AG04449 (cell line): Measurements from ENCODE around the gene CCNI.
"Not testable (repeated sequence)": the region's sequence is repeated elsewhere in the genome, so short reads cannot be mapped to it uniquely, and the experiment has no call there.

ENCODE experiments used
- CTCF ChIA-PET: fragments of 350-600 bp; formaldehyde crosslinking; extraction: SDS; loops from one replicate; lab custom pipeline; 2021; ENCODE audit warnings: antibody characterized with exemption; lab: Yijun Ruan, JAX
- POLR2A ChIA-PET: fragments of 400-600, 350-600 bp; formaldehyde crosslinking; extraction: SDS; loops from one replicate; lab custom pipeline; 2020; ENCODE audit warnings: antibody characterized with exemption, inconsistent platforms; lab: Yijun Ruan, JAX
- DNase-seq: peaks from one replicate; pipeline ENCODE4 v3.0.0-alpha.2; 2010; ENCODE audit warnings: low read depth, low spot score
- H3K4me3 ChIP-seq: 2 replicates; pipeline ENCODE4 v1.5.1; 2011; ENCODE audit warnings: low read depth, mild to moderate bottlenecking, control low read depth, low read length
- TF ChIP-seq, protein P1 (sequence below): IDR thresholded peaks from one replicate; pipeline ENCODE4 v1.5.1; 2011; ENCODE audit warnings: mild to moderate bottlenecking, moderate library complexity, low read length, control low read depth, inconsistent platforms; ENCODE audit not compliant: insufficient read depth; ENCODE audit errors: missing control alignments

Gene CCNI

DNA sequence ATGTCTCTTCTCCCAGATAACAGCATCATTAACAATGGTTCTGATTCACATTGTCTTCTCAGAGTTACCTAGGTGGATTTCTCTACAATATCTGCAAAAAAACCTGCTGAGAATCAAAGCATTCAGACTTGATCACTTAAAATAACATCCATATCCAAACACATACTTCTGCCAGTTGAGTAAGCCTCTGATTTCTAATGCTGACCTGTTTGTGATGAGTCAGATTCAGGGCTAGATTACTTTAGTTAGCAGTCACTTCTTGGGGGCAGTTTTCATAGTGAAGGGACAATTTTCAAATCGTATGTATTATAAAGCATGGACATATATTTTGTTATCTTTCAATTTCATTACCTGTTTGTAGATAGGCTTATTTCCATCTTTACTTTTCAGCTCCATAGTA, 35.5 kb downstream of the CCNI start:
- H3K4me3 ChIP-seq: no peak overlapping the region
- TF ChIP-seq, protein P1, sequence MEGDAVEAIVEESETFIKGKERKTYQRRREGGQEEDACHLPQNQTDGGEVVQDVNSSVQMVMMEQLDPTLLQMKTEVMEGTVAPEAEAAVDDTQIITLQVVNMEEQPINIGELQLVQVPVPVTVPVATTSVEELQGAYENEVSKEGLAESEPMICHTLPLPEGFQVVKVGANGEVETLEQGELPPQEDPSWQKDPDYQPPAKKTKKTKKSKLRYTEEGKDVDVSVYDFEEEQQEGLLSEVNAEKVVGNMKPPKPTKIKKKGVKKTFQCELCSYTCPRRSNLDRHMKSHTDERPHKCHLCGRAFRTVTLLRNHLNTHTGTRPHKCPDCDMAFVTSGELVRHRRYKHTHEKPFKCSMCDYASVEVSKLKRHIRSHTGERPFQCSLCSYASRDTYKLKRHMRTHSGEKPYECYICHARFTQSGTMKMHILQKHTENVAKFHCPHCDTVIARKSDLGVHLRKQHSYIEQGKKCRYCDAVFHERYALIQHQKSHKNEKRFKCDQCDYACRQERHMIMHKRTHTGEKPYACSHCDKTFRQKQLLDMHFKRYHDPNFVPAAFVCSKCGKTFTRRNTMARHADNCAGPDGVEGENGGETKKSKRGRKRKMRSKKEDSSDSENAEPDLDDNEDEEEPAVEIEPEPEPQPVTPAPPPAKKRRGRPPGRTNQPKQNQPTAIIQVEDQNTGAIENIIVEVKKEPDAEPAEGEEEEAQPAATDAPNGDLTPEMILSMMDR: no peak
- ChIA-PET CTCF (interaction anchor here (1.4 kb wide), 1 partner anchor 535 kb away, joined by 4 read pairs; no protein-coding TSS in a partner anchor), POLR2A (no interaction called here)
- DNase-seq: no peak

DNA sequence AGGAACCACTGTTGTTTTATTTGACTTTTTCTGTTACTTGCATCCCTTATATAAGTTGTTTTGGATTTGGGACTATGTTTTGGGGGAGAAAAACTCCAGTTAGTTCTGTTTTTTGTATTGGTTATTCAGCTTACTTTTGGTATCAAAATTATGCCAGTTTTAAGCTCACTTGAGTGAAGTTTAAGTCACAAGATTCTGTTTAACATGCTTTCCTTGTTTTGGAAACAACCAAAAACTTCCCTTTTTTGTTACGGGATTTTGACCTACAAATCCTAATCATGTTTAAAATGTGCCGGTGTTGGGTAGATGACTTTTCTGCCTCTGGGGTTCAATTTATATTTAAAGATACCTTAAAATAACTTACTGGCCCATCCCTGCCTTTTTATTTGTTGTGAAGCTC, 36.0 kb downstream of the CCNI start:
- no peak overlapping the region for H3K4me3 ChIP-seq
- DNase-seq: no peak
- POLR2A ChIA-PET: no interaction called here
- CTCF ChIA-PET: interaction anchor here (1.1 to 1.4 kb wide), 2 partner anchors 10 to 535 kb away, joined by 3 to 4 read pairs; no protein-coding TSS in a partner anchor
- TF ChIP-seq, protein P1: no peak

DNA sequence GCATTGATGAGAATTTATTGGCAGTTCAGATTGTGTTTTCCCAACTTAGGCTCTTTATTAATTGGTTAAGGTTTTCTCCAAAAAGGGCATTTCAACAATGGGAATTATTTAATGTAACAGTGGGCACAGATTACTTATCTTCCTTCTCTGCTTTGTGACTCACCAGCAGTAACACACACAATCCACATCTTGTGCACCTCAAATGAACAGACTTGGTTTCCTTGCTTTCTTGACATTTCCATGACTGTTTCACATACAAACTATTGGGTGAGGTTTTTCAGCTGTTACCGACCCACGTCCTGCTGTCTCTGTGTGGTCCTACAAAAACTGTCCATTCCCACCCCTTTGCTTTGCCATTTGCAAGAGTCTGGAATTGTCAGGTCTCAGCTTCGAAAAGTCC, 38.1 kb downstream of the CCNI start:
- TF ChIP-seq, protein P1: no peak
- no peak overlapping the region for H3K4me3 ChIP-seq
- ChIA-PET CTCF (interaction anchor here (2.3 kb wide), 1 partner anchor 8 kb away, joined by 14 read pairs; no protein-coding TSS in a partner anchor), POLR2A (no interaction called here)
- no peak for DNase-seq

DNA sequence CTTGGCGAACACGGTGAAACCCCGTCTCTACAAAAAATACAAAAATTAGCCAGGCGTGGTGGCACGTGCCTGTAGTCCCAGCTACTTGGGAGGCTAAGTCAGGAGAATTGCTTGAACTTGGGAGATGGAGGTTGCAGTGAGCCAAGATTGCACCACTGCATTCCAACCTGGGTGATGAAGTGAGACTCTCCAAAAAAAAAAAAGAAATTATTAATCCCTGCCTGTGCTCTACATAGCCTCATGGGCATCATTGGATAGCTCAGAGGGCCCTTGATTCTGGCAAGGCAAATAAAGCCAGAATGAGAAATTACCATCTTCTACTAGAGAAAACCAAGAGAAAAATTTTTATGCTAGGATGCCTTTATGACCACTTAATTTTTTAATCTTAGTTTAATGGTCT, 38.6 kb downstream of the CCNI start:
- POLR2A ChIA-PET: interaction anchor here (2.3 kb wide), 1 partner anchor 88 kb away, joined by 8 read pairs; the partner anchor contains the start of gene SEPTIN11
- DNase-seq, H3K4me3 ChIP-seq: not testable (repeated sequence)
- CTCF ChIA-PET: interaction anchor here (2.3 kb wide), 1 partner anchor 9 kb away, joined by 14 read pairs; no protein-coding TSS in a partner anchor

DNA sequence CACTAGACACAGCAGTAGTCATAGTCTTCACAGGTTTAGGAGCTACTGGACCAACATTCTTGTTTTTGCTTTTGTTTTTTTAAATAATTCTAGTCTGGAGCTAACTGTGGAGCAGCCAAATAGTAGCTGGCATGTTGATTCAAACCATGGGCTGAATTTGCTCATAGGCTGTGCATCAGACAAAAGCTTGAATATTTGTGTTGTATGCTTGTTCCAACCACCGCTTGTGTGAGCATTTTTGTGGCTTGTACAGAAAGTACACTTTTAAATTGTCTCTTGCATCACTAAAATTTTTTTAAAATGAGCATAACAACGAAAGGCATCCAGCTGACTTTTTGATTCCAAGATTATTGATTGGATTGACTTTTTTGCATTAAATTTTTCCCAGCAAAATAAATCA, 39.6 kb downstream of the CCNI start:
- ChIA-PET POLR2A (interaction anchor here (0.7 to 2.3 kb wide), 4 partner anchors 13 to 298 kb away, joined by 3 to 8 read pairs (median 4); partner anchors contain the start of gene SEPTIN11), CTCF (interaction anchor here (0.7 to 2.3 kb wide), 3 partner anchors 10 to 531 kb away, joined by 3 to 14 read pairs (median 4); no protein-coding TSS in a partner anchor)
- TF ChIP-seq, protein P1: no peak
- DNase-seq: peak; percentile 88
- H3K4me3 ChIP-seq: no peak overlapping the region

DNA sequence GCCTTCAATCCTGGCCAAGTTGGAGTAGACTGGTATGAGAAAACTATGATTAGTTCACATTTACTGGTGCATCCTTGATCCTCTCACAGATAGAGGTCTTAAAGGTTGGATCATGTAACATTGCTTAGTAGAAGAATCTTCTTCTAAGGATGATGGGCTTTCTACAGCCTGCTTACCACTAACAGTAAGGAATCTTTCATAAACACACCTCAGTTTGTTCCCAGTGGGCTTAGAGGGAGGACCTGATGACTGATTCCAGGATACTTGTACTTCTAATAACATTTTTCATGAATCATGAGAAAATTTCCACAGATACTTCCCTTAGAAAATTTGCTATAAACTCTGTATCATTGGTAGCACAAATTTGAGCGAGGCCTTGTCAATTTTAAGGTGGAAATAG, 40.6 kb downstream of the CCNI start:
- ChIA-PET POLR2A (interaction anchor here (2.3 kb wide), 1 partner anchor 86 kb away, joined by 8 read pairs; the partner anchor contains the start of gene SEPTIN11), CTCF (interaction anchor here (1.8 to 1.9 kb wide), 2 partner anchors 10 to 530 kb away, joined by 4 to 8 read pairs; no protein-coding TSS in a partner anchor)
- DNase-seq: no peak
- H3K4me3 ChIP-seq: no peak overlapping the region
- TF ChIP-seq, protein P1: no peak
